HL-60 (cell line): Measurements from ENCODE around the gene BIN1.

Experiments used
- DNase-seq, 2 experiments: peaks; one replicate each; pipeline ENCODE4 v3.0.0-alpha.2; 2010 to 2020; ENCODE audit warnings: low read depth in 1 of 2, low spot score in 1 of 2
- H3K27ac ChIP-seq: fragments of 250-450 bp; sonication (Bioruptor Pico); replicated peaks from 2 replicates; pipeline ENCODE4 v1.5.1; 2020; ENCODE audit warnings: mild to moderate bottlenecking, moderate library complexity
- H3K27me3 ChIP-seq: fragments of 250-450 bp; sonication (Bioruptor Pico); 2 replicates; pipeline ENCODE4 v1.5.1; 2021; ENCODE audit warnings: mild to moderate bottlenecking, moderate library complexity; ENCODE audit not compliant: insufficient read depth, poor library complexity, severe bottlenecking
- H3K4me3 ChIP-seq: replicated peaks from 2 replicates; pipeline ENCODE4 v1.5.1; 2011; ENCODE audit warnings: mild to moderate bottlenecking, control low read depth, low read length; ENCODE audit not compliant: insufficient read depth
- CTCF ChIP-seq: IDR thresholded peaks from one replicate; pipeline ENCODE4 v1.5.1; 2011; ENCODE audit warnings: low read length, control low read depth, inconsistent platforms; ENCODE audit not compliant: insufficient read depth
- GABPA ChIP-seq: IDR thresholded peaks from 2 replicates; pipeline ENCODE4 v1.6.1; 2012; ENCODE audit warnings: low read depth
- POLR2AphosphoS5 ChIP-seq: IDR thresholded peaks from 2 replicates; pipeline ENCODE4 v1.6.1; 2012; ENCODE audit warnings: low read depth
- SPI1 ChIP-seq: IDR thresholded peaks from 2 replicates; pipeline ENCODE4 v1.6.1; 2012; ENCODE audit warnings: low read depth, mild to moderate bottlenecking, borderline replicate concordance
- TF ChIP-seq, protein P1 (sequence below): IDR thresholded peaks from 2 replicates; pipeline ENCODE4 v1.6.1; 2012; ENCODE audit warnings: low read depth; ENCODE audit not compliant: insufficient replicate concordance

BIN1 gene

DNA sequence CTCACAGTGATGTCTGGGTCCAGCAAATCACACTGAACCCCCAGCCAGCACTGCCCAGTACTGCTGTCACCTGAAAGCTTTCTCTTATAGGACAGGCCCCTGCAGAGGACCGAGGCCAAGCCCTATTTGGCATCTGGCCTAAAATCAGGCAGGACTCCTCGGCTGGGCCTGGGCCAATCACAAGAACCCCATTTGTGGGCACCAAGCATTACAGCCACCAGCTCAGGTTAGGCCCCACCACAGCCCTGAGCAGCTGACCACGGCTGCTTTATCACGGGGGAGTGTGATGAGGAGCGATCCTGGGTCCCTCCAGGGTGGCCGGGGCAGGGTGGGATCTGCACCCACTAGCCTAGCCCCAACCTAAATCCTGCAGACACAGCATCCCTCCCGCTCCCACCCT lies 8.2 kb downstream of the BIN1 start:
- TF ChIP-seq CTCF = no peak
- no peak for TF ChIP-seq POLR2AphosphoS5
- TF ChIP-seq, protein P1, sequence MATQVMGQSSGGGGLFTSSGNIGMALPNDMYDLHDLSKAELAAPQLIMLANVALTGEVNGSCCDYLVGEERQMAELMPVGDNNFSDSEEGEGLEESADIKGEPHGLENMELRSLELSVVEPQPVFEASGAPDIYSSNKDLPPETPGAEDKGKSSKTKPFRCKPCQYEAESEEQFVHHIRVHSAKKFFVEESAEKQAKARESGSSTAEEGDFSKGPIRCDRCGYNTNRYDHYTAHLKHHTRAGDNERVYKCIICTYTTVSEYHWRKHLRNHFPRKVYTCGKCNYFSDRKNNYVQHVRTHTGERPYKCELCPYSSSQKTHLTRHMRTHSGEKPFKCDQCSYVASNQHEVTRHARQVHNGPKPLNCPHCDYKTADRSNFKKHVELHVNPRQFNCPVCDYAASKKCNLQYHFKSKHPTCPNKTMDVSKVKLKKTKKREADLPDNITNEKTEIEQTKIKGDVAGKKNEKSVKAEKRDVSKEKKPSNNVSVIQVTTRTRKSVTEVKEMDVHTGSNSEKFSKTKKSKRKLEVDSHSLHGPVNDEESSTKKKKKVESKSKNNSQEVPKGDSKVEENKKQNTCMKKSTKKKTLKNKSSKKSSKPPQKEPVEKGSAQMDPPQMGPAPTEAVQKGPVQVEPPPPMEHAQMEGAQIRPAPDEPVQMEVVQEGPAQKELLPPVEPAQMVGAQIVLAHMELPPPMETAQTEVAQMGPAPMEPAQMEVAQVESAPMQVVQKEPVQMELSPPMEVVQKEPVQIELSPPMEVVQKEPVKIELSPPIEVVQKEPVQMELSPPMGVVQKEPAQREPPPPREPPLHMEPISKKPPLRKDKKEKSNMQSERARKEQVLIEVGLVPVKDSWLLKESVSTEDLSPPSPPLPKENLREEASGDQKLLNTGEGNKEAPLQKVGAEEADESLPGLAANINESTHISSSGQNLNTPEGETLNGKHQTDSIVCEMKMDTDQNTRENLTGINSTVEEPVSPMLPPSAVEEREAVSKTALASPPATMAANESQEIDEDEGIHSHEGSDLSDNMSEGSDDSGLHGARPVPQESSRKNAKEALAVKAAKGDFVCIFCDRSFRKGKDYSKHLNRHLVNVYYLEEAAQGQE = no peak
- TF ChIP-seq SPI1 = no peak
- TF ChIP-seq GABPA = no peak
- H3K27me3 ChIP-seq = no peaks in the 10 kb centered on the region
- H3K27ac ChIP-seq = no peak overlapping the region
- no peak overlapping the region for H3K4me3 ChIP-seq
- no peak for DNase-seq

GRCh38 chr2:127097841-127098651 lies 8.9 kb downstream of the BIN1 start:
- no peak overlapping the region for H3K4me3 ChIP-seq
- no peak overlapping the region for H3K27ac ChIP-seq
- no peaks in the 10 kb centered on the region for H3K27me3 ChIP-seq
- no peak for DNase-seq
- TF ChIP-seq SPI1 (no peak), POLR2AphosphoS5 (no peak), CTCF (no peak), GABPA (no peak)
- TF ChIP-seq, protein P1 = no peak

- Histone ChIP-seq H3K27me3 (no peaks in the 10 kb centered on the region), H3K4me3 (no peak overlapping the region), H3K27ac (no peak overlapping the region)
- no peak for DNase-seq
- TF ChIP-seq CTCF = no peak
- TF ChIP-seq, protein P1 = no peak
- no peak for TF ChIP-seq POLR2AphosphoS5
- TF ChIP-seq GABPA = no peak
- TF ChIP-seq SPI1 = no peak
Measured at GRCh38 chr2:127097471-127097765, 9.5 kb downstream of the BIN1 start.
